Heart left ventricle (tissue), 13 donors: ENCODE measurements around the gene EVI2B.

Source experiments
- POLR2A ChIP-seq, 2 donors: fragments of 450-650 bp; IDR thresholded peaks; one replicate each; pipeline ENCODE4 v1.6.1; 2017; ENCODE audit warnings: antibody characterized with exemption in 2 of 2, mild to moderate bottlenecking in 2 of 2, moderate library complexity in 2 of 2
- TF ChIP-seq, protein P1 (sequence below), 12 donors: fragments of 200-600 bp; sonication (generic) in 4 of 12; IDR thresholded peaks; one replicate each; pipeline versions ENCODE4 v1.5.0 to v1.8.0; 2018 to 2022; ENCODE audit warnings: antibody characterized with exemption in 12 of 12, mild to moderate bottlenecking in 5 of 12
- donor health status: ischemic (EF 13 %, LVEDD 7.1; RV severe dilation, severe dysfunction).
- donor health status: DM: no; HTN: yes; CAD: no.
- donor health status: DM: no; HTN: no; CAD: no.
- donor health status: ischemic (EF 25% LVEDD 6.9; RV normal size, moderate dysfunction).
- donor health status: ischemic (EF 25% LVEDD 5.7; RV mildly dilated, moderate dysfunction).
- donor health status: ischemic (EF 35%, LVEDD 5.7; RV mildly dilated, moderate dysfunction).
- donor health status: nonischemic (EF 11% LVEDD 7.7; RV severe dilation, severe dysfunction).
- donor health status: DM: yes; HTN: yes; CAD: no.
- donor health status: PGD.
- donor health status: ischemic (EF 29% LVEDD 5.4; RV normal size, mild dysfunction).
- donor health status: nonischemic (EF 23%, LVEDD 6.1; RV moderate dilation, normal function).

DNA sequence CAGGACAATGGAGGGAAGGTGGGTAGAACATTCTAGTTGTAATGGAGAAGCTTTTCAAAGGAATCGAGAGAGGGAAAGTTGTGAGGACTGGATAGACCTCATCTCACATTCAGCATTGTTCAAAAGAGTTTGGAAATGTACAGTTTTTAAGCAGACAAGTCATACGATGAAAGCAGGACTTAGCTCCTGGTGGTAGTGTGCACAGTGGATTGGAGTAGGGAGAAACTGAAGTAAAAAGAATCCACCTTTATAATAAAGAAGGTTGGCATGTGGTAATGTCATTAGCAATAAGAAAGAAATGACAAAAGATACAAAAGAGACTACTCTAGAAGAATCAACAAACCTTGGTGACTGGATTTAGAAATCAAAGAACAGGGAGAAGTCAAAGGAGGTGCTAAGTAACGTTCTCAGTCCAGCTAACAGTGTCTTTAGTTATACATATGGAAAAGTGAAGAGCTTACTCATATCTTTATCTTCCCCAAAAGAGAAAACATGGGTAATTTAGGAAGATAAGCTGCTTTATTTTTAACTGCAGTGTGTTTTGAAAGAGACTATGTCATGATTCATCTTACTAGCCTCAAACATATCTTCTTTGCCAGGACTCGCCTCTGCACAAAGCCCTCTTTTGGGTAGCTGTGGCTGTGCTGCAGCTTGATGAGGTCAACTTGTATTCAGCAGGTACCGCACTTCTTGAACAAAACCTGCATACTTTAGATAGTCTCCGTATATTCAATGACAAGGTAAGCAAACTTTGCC, 26.2 kb upstream of the EVI2B start:
- no peak for TF ChIP-seq POLR2A (IDR thresholded peaks at IDR 0.05)
- TF ChIP-seq, protein P1, sequence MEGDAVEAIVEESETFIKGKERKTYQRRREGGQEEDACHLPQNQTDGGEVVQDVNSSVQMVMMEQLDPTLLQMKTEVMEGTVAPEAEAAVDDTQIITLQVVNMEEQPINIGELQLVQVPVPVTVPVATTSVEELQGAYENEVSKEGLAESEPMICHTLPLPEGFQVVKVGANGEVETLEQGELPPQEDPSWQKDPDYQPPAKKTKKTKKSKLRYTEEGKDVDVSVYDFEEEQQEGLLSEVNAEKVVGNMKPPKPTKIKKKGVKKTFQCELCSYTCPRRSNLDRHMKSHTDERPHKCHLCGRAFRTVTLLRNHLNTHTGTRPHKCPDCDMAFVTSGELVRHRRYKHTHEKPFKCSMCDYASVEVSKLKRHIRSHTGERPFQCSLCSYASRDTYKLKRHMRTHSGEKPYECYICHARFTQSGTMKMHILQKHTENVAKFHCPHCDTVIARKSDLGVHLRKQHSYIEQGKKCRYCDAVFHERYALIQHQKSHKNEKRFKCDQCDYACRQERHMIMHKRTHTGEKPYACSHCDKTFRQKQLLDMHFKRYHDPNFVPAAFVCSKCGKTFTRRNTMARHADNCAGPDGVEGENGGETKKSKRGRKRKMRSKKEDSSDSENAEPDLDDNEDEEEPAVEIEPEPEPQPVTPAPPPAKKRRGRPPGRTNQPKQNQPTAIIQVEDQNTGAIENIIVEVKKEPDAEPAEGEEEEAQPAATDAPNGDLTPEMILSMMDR (IDR thresholded peaks at IDR 0.05) = no peak
